Measurements from ENCODE around the gene MIB2. TPM values are rescaled to one million over a fixed set of nuclear protein-coding genes. Genes with fewer than 3 reads are reported as not detected.

Gene MIB2
- total and polyA plus RNA-seq, 4 donors: 35.5 to 80.5 (median 50.8) TPM

GRCh38 chr1:1577367-1578011 is 37.8 kb upstream of the MIB2 start:
- TF ChIP-seq, protein P1, sequence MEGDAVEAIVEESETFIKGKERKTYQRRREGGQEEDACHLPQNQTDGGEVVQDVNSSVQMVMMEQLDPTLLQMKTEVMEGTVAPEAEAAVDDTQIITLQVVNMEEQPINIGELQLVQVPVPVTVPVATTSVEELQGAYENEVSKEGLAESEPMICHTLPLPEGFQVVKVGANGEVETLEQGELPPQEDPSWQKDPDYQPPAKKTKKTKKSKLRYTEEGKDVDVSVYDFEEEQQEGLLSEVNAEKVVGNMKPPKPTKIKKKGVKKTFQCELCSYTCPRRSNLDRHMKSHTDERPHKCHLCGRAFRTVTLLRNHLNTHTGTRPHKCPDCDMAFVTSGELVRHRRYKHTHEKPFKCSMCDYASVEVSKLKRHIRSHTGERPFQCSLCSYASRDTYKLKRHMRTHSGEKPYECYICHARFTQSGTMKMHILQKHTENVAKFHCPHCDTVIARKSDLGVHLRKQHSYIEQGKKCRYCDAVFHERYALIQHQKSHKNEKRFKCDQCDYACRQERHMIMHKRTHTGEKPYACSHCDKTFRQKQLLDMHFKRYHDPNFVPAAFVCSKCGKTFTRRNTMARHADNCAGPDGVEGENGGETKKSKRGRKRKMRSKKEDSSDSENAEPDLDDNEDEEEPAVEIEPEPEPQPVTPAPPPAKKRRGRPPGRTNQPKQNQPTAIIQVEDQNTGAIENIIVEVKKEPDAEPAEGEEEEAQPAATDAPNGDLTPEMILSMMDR (IDR thresholded peaks at IDR 0.05; ENCODE audit: control extremely low read depth, extremely low read depth): no peak
- H3K4me3 ChIP-seq: no peak overlapping the region
- no peak overlapping the region for H3K9ac ChIP-seq (ENCODE audit: insufficient read depth in 1 of 2, low read length in 2 of 2)
- DNase-seq (no peak), ATAC-seq (ENCODE audit: insufficient read depth, low FRiP score) (no peak)
- H3K4me1 ChIP-seq (ENCODE audit: control insufficient read depth in 5 of 5, insufficient read depth in 5 of 5, low read length in 5 of 5): peaks cover 0 to 13% (median 4%) of the 10 kb centered on the region in 5 donors
- H3K27ac ChIP-seq (ENCODE audit: low read depth in 1 of 2, low read length in 1 of 2): no peak overlapping the region
- H3K36me3 ChIP-seq (ENCODE audit: control insufficient read depth in 4 of 4, insufficient read depth in 4 of 4, low read length in 4 of 4): peaks cover 0 to 9% (median 2%) of the 10 kb centered on the region in 4 donors
- 57 to 67% methylated on average over 10 of the region's 10 CpGs for WGBS, 2 donors
- peaks cover 0 to 10% (median 3%) of the 10 kb centered on the region in 3 donors for H3K27me3 ChIP-seq (ENCODE audit: control insufficient read depth in 3 of 3, insufficient read depth in 3 of 3, low read length in 2 of 3)
- H3K9me3 ChIP-seq (ENCODE audit: control insufficient read depth in 4 of 4, insufficient read depth in 3 of 4, low read length in 3 of 4): no peaks in the 10 kb centered on the region

DNA sequence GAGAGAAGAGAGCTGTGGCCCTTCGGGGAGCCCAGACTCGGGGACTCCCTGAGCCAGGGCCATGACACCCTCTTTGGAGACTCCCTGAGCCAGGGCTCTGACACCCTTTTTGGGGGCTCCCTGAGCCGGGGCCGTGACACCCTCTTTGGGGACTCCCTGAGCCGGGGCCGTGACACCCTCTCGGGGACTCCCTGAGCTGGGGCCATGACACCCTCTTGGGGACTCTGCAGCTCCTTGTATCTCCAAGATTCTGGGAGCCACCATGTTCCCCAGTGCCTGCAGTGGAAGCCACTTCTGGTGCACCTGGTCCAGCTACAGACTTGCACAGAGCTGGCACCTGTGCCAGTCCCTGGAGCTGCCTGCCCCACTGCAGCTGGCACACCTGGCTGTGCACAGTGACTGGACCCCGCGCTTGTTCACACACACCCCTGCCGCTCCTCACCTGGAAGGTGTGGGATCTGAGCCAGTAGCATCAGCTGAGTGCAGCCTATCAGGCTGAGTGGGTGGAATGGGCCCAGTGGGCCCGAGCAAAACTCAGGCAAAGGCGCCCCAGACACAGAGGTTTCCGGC is 36.8 kb upstream of the MIB2 start:
- Histone ChIP-seq H3K27me3 (ENCODE audit: control insufficient read depth in 3 of 3, insufficient read depth in 3 of 3, low read length in 2 of 3) (peaks cover 0 to 10% (median 3%) of the 10 kb centered on the region in 3 donors), H3K9ac (ENCODE audit: insufficient read depth in 1 of 2, low read length in 2 of 2) (no peak overlapping the region), H3K27ac (ENCODE audit: low read depth in 1 of 2, low read length in 1 of 2) (no peak overlapping the region), H3K4me3 (no peak overlapping the region), H3K9me3 (ENCODE audit: control insufficient read depth in 4 of 4, insufficient read depth in 3 of 4, low read length in 3 of 4) (no peaks in the 10 kb centered on the region), H3K36me3 (ENCODE audit: control insufficient read depth in 4 of 4, insufficient read depth in 4 of 4, low read length in 4 of 4) (peaks cover 0 to 9% (median 0%) of the 10 kb centered on the region in 4 donors), H3K4me1 (ENCODE audit: control insufficient read depth in 5 of 5, insufficient read depth in 5 of 5, low read length in 5 of 5) (peaks cover 0 to 9% (median 2%) of the 10 kb centered on the region in 5 donors)
- no peak for DNase-seq
- WGBS, 2 donors: 86 to 89% methylated on average over 13 of the region's 13 CpGs
- no peak for ATAC-seq (ENCODE audit: insufficient read depth, low FRiP score)
- TF ChIP-seq, protein P1 (IDR thresholded peaks at IDR 0.05; ENCODE audit: control extremely low read depth, extremely low read depth): no peak

- H3K27me3 ChIP-seq (ENCODE audit: control insufficient read depth in 3 of 3, insufficient read depth in 3 of 3, low read length in 2 of 3): peaks cover 0 to 14% (median 3%) of the 10 kb centered on the region in 3 donors
- no peaks in the 10 kb centered on the region for H3K9me3 ChIP-seq (ENCODE audit: control insufficient read depth in 4 of 4, insufficient read depth in 3 of 4, low read length in 3 of 4)
- no peak overlapping the region for H3K27ac ChIP-seq (ENCODE audit: low read depth in 1 of 2, low read length in 1 of 2)
- no peaks in the 10 kb centered on the region for H3K36me3 ChIP-seq (ENCODE audit: control insufficient read depth in 4 of 4, insufficient read depth in 4 of 4, low read length in 4 of 4)
- ATAC-seq (ENCODE audit: insufficient read depth, low FRiP score) (no peak), DNase-seq (no peak)
- H3K4me3 ChIP-seq: no peak overlapping the region
- no peak overlapping the region for H3K9ac ChIP-seq (ENCODE audit: insufficient read depth in 1 of 2, low read length in 2 of 2)
- no peaks in the 10 kb centered on the region for H3K4me1 ChIP-seq (ENCODE audit: control insufficient read depth in 5 of 5, insufficient read depth in 5 of 5, low read length in 5 of 5)
- TF ChIP-seq, protein P1 (IDR thresholded peaks at IDR 0.05; ENCODE audit: control extremely low read depth, extremely low read depth): no peak
- 77 to 80% methylated on average over 9 of the region's 9 CpGs for WGBS, 2 donors
These were observed 32.5 kb upstream of the MIB2 start for GRCh38 chr1:1582585-1583346.
